ENCODE data around the gene NLRX1.
"Not testable (repeated sequence)": the region's sequence is repeated elsewhere in the genome, so short reads cannot be mapped to it uniquely, and the experiment has no call there.

NLRX1 gene

GRCh38 chr11:119209186-119209585 is 40.7 kb downstream of the NLRX1 start:
- DNase-seq = no peak

- DNase-seq = no peak
Observed at GRCh38 chr11:119210050-119210449, 41.5 kb downstream of the NLRX1 start.

GRCh38 chr11:119218141-119218878 is 49.8 kb downstream of the NLRX1 start:
- no peak for DNase-seq

GRCh38 chr11:119222308-119222707 is 53.8 kb downstream of the NLRX1 start:
- DNase-seq = no peak

- no peak for DNase-seq
Observed at GRCh38 chr11:119222891-119223290, 54.4 kb downstream of the NLRX1 start.

- DNase-seq = no peak
Observed at GRCh38 chr11:119223856-119224255, 55.3 kb downstream of the NLRX1 start.

DNA sequence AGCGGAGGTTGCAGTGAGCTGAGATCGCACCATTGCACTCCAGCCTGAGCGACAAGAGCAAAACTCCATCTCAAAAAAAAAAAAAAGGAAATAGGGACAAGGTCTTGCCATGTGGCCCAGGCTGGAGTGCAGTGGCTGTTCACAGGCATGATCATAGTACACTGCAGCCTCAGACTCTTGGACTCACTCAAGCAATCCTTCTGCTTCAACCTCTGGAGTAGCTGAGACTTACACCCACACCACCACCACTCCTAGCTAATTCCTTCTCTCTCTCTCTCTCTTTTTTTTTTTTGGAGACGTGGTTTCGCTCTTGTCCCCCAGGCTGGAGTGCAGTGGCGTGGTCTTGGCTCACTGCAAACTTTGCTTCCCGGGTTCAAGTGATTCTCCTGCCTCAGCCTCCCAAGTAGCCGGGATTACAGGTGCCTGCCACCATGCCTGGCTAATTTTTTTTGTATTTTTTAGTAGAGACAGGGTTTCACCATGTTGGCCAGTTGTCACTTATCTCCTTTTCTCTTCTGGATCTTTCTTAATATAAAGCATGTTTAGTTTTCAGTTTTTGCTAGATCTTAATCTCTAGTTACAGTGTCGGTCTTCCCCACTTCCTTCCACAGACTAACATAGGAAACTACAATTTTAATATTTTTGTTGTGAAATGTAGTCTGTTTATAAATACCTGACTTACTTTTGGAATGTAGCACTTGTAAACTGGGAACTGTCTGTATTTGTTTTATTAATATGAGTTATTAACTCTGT is 60.2 kb downstream of the NLRX1 start:
- DNase-seq = not testable (repeated sequence)

DNA sequence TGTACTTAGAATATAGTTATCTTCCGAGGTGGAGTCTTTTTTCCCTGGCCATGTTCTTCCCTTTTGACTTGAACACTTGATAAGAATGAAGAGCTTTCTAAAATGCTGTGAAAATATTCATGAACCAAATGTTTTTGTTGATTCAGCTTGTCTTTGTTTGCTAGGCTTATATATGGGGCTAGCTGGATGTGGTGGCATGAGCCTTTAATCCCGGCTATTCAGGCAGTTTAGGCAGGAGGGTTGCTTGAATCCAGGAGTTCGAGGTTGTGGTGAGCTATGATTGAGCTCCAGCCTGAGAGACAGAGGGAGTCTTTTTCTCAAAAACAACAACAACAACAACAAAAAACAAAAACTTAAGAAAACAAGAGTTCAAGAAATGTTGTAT is 60.8 kb downstream of the NLRX1 start:
- no peak for DNase-seq

DNA sequence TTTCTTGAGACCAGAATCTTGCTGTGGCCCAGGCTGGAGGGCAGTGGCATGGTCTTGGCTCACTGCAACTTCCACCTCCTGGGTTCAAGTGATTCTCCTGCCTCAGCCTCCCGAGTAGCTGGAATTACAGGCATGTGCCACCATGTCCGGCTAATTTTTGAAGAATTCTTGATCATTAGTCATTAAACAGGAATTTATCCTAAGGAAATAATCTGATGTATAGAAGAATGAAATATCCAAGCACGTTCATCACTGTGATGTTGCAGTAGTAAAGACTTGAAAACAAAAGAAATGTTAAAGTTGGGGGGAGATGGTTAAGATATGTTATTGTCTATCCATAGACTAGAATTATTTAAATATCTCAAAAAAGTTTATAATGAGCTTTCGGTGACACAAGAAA is 61.2 kb downstream of the NLRX1 start:
- DNase-seq = no peak

All from NCI-H524 (cell line).